K562 (cell line): Measurements from ENCODE around the gene CCL19. TPM values are rescaled to one million over a fixed set of nuclear protein-coding genes. Genes with fewer than 3 reads are reported as not detected.

ENCODE experiments used
- ATAC-seq: fragments of 200-7000 bp; cut with Tn5 transposase; 3 replicates; pipeline ENCODE4 v1.9.1; 2020; ENCODE audit warnings: moderate library complexity
- BruUV-seq: library from RNA; stranded (reverse); fragments of 400-500 nt; replicated peaks from 2 replicates; lab custom pipeline; 2021; lab: Mats Ljungman, UMichigan
- CTCF ChIA-PET: fragments of 300-600 bp; formaldehyde crosslinking; extraction: SDS; loops from one replicate; lab custom pipeline; 2021; ENCODE audit warnings: low intra/inter-chr PET ratio; lab: Yijun Ruan, JAX
- POLR2A ChIA-PET: fragments of 300-600, 350-650 bp; sonication (Branson Sonifier 250); formaldehyde crosslinking; extraction: SDS; loops from one replicate; lab custom pipeline; 2021; ENCODE audit warnings: antibody characterized with exemption, inconsistent platforms; lab: Yijun Ruan, JAX
- DNase-seq, 4 experiments: peaks; one replicate each; pipeline versions ENCODE4 v3.0.0 to v3.0.0-alpha.2; 2011 to 2018; ENCODE audit warnings: low spot score in 3 of 4, mixed read lengths in 3 of 4; ENCODE audit errors: extremely low read depth in 1 of 4
- FAIRE-seq: peaks from 2 replicates; lab custom pipeline; 2011; peaks lifted over from hg19 to GRCh38; lab: Jason Lieb, UNC
- H2AFZ ChIP-seq: 2 replicates; pipeline ENCODE4 v1.6.0; 2011; ENCODE audit warnings: low read depth, low read length, control low read depth, inconsistent platforms
- H3K27ac ChIP-seq: fragments of 200-600 bp; 3 replicates; pipeline ENCODE4 v1.8.0; 2011; ENCODE audit warnings: low read depth, mild to moderate bottlenecking, control low read depth, inconsistent platforms, low read length, moderate library complexity, mixed read lengths; ENCODE audit errors: extremely low read depth
- H3K27me3 ChIP-seq, 2 experiments: fragments of 300-600 bp in 1 of 2; 2 replicates in 1 of 2; 3 replicates in 1 of 2; pipeline versions ENCODE4 v1.6.0 to v1.8.0; 2011; ENCODE audit warnings: inconsistent platforms in 2 of 2, low read length in 2 of 2, mild to moderate bottlenecking in 1 of 2, mixed read lengths in 1 of 2, moderate library complexity in 1 of 2; ENCODE audit not compliant: control insufficient read depth in 2 of 2, insufficient read depth in 2 of 2
- H3K36me3 ChIP-seq: fragments of 300-600 bp; 3 replicates; pipeline ENCODE4 v1.8.0; 2011; ENCODE audit warnings: mild to moderate bottlenecking, low read length, inconsistent platforms; ENCODE audit not compliant: control insufficient read depth, insufficient read depth
- H3K4me1 ChIP-seq, 2 experiments: fragments of 200-600 bp in 1 of 2; replicated peaks in 1 of 2; 2 replicates in 1 of 2; 3 replicates in 1 of 2; pipeline versions ENCODE4 v1.5.1 to v1.8.0; 2011; ENCODE audit warnings: inconsistent platforms in 2 of 2, low read length in 2 of 2, mild to moderate bottlenecking in 1 of 2, mixed read lengths in 1 of 2, moderate library complexity in 1 of 2; ENCODE audit not compliant: control insufficient read depth in 2 of 2, insufficient read depth in 2 of 2
- H3K4me2 ChIP-seq: 2 replicates; pipeline ENCODE4 v1.6.1; 2011; ENCODE audit warnings: low read length, control low read depth, inconsistent platforms, mixed read lengths; ENCODE audit not compliant: insufficient read depth
- H3K4me3 ChIP-seq: fragments of 200-600 bp; sonication (generic), shearing (Covaris generic); 2 replicates; pipeline ENCODE4 v1.5.1; 2016; ENCODE audit warnings: control low read depth, inconsistent platforms
- H3K79me2 ChIP-seq: fragments of 200-600 bp; 3 replicates; pipeline ENCODE4 v1.8.0; 2011; ENCODE audit warnings: low read length, inconsistent platforms; ENCODE audit not compliant: control insufficient read depth, insufficient read depth
- H3K9ac ChIP-seq, 2 experiments: 2 replicates each; pipeline versions ENCODE4 v1.6.0 to v1.6.1; 2011; ENCODE audit warnings: low read depth in 2 of 2, low read length in 2 of 2, control low read depth in 1 of 2, inconsistent platforms in 1 of 2, mild to moderate bottlenecking in 1 of 2, mixed read lengths in 1 of 2; ENCODE audit not compliant: insufficient read depth in 1 of 2
- H3K9me1 ChIP-seq: one replicate; pipeline ENCODE4 v1.6.0; 2011; ENCODE audit warnings: inconsistent platforms, mild to moderate bottlenecking, low read length, moderate library complexity; ENCODE audit not compliant: control insufficient read depth, insufficient read depth
- H3K9me3 ChIP-seq: replicated peaks from 2 replicates; pipeline ENCODE4 v1.5.1; 2011; ENCODE audit warnings: low read depth, low read length, inconsistent platforms; ENCODE audit not compliant: control insufficient read depth, insufficient read depth
- H4K20me1 ChIP-seq: replicated peaks from 2 replicates; pipeline ENCODE4 v1.6.1; 2011; ENCODE audit warnings: low read length, inconsistent platforms, mixed read lengths; ENCODE audit not compliant: control insufficient read depth, insufficient read depth
- CAMTA2 ChIP-seq: fragments of 250-450 bp; sonication (Bioruptor Pico); conservative IDR thresholded peaks from 2 replicates; pipeline ENCODE4 v1.5.1; 2022
- FOXJ2 ChIP-seq: fragments of 200-800 bp; sonication (Bioruptor generic); IDR thresholded peaks from 2 replicates; pipeline ENCODE4 v1.6.1; 2016; ENCODE audit warnings: missing genetic modification characterization, missing compliant biosample characterization
- MAFF ChIP-seq: IDR thresholded peaks from 2 replicates; pipeline ENCODE4 v1.6.1; 2012; ENCODE audit warnings: low read length, improper control_type of control experiment
- NFXL1 ChIP-seq: fragments of 450-650 bp; formaldehyde crosslinking; IDR thresholded peaks from 2 replicates; pipeline ENCODE4 v1.4.0; 2021; ENCODE audit warnings: mild to moderate bottlenecking
- ZNF766 ChIP-seq: fragments of 200-800 bp; sonication (Bioruptor generic); conservative IDR thresholded peaks from 2 replicates; pipeline ENCODE4 v1.6.1; 2016; ENCODE audit warnings: missing genetic modification characterization, missing compliant biosample characterization
- in situ Hi-C: fragments of 300-500 bp; cut with MboI; formaldehyde crosslinking; loops from 4 replicates; pipeline ENCODE4 v1.15.0; 2018; ENCODE audit warnings: inconsistent platforms, mixed read lengths
- intact Hi-C: fragments of 100-400 bp; cut with micrococcal nuclease; formaldehyde crosslinking; loops from 2 replicates; pipeline ENCODE4 v1.14.2; 2022
- polyA plus RNA-seq, 8 experiments: library from polyadenylated mRNA; depleted of rRNA in 4 of 8; stranded (reverse) in 5 of 8; unstranded in 3 of 8; fragments of >200 nt; fragmentation: Nextera tagmentation in 2 of 8; fragmentation: Illumina TruSeq in 1 of 8; extraction: Ambion mirVana in 2 of 8; extraction: Trizol in 1 of 8; gene quantifications; 2 replicates each; pipeline versions ENCODE4 v1.2.1 to v1.2.3, GENCODE V29; 2011 to 2014; ENCODE audit warnings: inconsistent platforms in 1 of 8, missing spikeins in 1 of 8
- total RNA-seq, 7 experiments: library from RNA; depleted of rRNA in 6 of 7; stranded (reverse); fragments of >200 nt in 6 of 7; fragmentation: Illumina TruSeq in 2 of 7; extraction: Trizol in 2 of 7; gene quantifications; 2 replicates each; pipeline versions ENCODE4 v1.2.1 to v1.2.3, GENCODE V29; 2011 to 2021; ENCODE audit warnings: low replicate concordance in 1 of 7
- TF ChIP-seq, protein P1 (sequence below): fragments of 250-450 bp; sonication (Bioruptor Pico); IDR thresholded peaks from 2 replicates; pipeline ENCODE4 v1.8.0; 2021; ENCODE audit warnings: moderate library complexity, mild to moderate bottlenecking, inconsistent platforms

Gene CCL19
- total and polyA plus RNA-seq, 9 of the 15 experiments (the other 6 are each of a cell fraction or from before 2014, with no cell fraction given): not detected

DNA sequence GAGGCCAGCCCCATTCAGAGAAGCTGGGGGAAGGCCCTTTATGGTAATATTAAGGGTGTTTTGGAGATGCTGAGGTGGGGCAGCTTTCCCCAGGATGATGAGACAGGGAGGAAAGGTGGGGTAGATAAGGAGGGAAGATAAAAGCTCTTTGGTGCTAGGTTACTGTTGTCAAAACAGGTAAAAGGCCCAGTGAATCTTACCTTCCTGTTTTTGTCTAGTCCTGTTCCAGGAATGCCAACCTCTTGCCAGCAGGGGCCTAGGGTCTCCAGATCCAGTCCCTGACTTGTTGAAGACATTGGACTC lies 27.8 kb downstream of the CCL19 start:
- Histone ChIP-seq H3K79me2 (peaks cover 26% of the 10 kb centered on the region), H3K9me1 (peaks cover 2% of the 10 kb centered on the region), H3K4me1 (peaks cover 18 to 20% of the 10 kb centered on the region in 2 experiments), H3K4me3 (no peak overlapping the region), H3K4me2 (no peak overlapping the region), H3K36me3 (peaks cover 8% of the 10 kb centered on the region; the same call in 2 of the 3 replicates), H2AFZ (no peak overlapping the region), H3K9ac (no peak overlapping the region), H3K27ac (no peak overlapping the region), H3K9me3 (no peaks in the 10 kb centered on the region), H4K20me1 (0 out of 2 replicates have a peak, but pooled peaks cover 4% of the 10 kb centered on the region), H3K27me3 (no peaks in the 10 kb centered on the region)
- no peak for FAIRE-seq
- TF ChIP-seq ZNF766 (CRISPR knock-in tag): no peak
- TF ChIP-seq MAFF: no peak
- TF ChIP-seq, protein P1, sequence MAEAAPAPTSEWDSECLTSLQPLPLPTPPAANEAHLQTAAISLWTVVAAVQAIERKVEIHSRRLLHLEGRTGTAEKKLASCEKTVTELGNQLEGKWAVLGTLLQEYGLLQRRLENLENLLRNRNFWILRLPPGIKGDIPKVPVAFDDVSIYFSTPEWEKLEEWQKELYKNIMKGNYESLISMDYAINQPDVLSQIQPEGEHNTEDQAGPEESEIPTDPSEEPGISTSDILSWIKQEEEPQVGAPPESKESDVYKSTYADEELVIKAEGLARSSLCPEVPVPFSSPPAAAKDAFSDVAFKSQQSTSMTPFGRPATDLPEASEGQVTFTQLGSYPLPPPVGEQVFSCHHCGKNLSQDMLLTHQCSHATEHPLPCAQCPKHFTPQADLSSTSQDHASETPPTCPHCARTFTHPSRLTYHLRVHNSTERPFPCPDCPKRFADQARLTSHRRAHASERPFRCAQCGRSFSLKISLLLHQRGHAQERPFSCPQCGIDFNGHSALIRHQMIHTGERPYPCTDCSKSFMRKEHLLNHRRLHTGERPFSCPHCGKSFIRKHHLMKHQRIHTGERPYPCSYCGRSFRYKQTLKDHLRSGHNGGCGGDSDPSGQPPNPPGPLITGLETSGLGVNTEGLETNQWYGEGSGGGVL (CRISPR knock-in tag): no peak
- no peak for TF ChIP-seq CAMTA2 (CRISPR knock-in tag)
- no peak for TF ChIP-seq NFXL1 (CRISPR knock-in tag)
- peak; percentile 59; the same call in 1 of the 2 replicates for TF ChIP-seq FOXJ2 (tag)
- DNase-seq: no peak
- ChIA-PET POLR2A (interaction anchor here (0.7 to 1.1 kb wide), 2 partner anchors 11 to 12 kb away, joined by 3 to 5 read pairs; partner anchors contain the start of gene IL11RA), CTCF (no interaction called here)
- in situ Hi-C loops: no loop called here
- intact Hi-C loops: no loop called here
- ATAC-seq: no peak
- no TSS peak for BruUV-seq
